CD14-positive monocyte (primary cell): ENCODE data around the gene TRIOBP. TPM values are rescaled to one million over a fixed set of nuclear protein-coding genes. Genes with fewer than 3 reads are reported as not detected.

Experiments used
- DNase-seq, 3 donors: peaks; one replicate each; pipeline ENCODE4 v3.0.0-alpha.2; 2011 to 2022
- H2AFZ ChIP-seq: 2 replicates; pipeline ENCODE4 v1.6.0; 2012; ENCODE audit warnings: mild to moderate bottlenecking, low read depth, low read length, inconsistent platforms; ENCODE audit not compliant: insufficient read depth, poor library complexity, severe bottlenecking
- H3K27ac ChIP-seq, 2 donors: 1 replicate in 1 of 2; 2 replicates in 1 of 2; pipeline ENCODE4 v1.5.1; 2012 to 2013; ENCODE audit warnings: low read length in 2 of 2, control low read depth in 1 of 2, inconsistent platforms in 1 of 2, low read depth in 1 of 2, mild to moderate bottlenecking in 1 of 2
- H3K27me3 ChIP-seq, 2 donors: one replicate each; pipeline versions ENCODE4 v1.6.0 to v1.6.1; 2011 to 2013; ENCODE audit warnings: low read length in 2 of 2; ENCODE audit not compliant: control insufficient read depth in 2 of 2, insufficient read depth in 2 of 2
- H3K36me3 ChIP-seq, 2 donors: replicated peaks in 1 of 2; 1 replicate in 1 of 2; 2 replicates in 1 of 2; pipeline versions ENCODE4 v1.5.1 to v1.6.1; 2012 to 2013; ENCODE audit warnings: low read length in 2 of 2, control low read depth in 1 of 2, inconsistent platforms in 1 of 2, mild to moderate bottlenecking in 1 of 2; ENCODE audit not compliant: insufficient read depth in 2 of 2, control insufficient read depth in 1 of 2
- H3K4me1 ChIP-seq, 2 donors: 1 replicate in 1 of 2; 2 replicates in 1 of 2; pipeline versions ENCODE4 v1.5.1 to v1.6.1; 2012 to 2013; ENCODE audit warnings: low read length in 2 of 2, control low read depth in 1 of 2, inconsistent platforms in 1 of 2, mild to moderate bottlenecking in 1 of 2, moderate library complexity in 1 of 2; ENCODE audit not compliant: insufficient read depth in 2 of 2, control insufficient read depth in 1 of 2
- H3K4me2 ChIP-seq: replicated peaks from 2 replicates; pipeline ENCODE3; 2012; ENCODE audit warnings: low read length, moderate library complexity, mild to moderate bottlenecking; ENCODE audit not compliant: poor library complexity, severe bottlenecking; ENCODE audit errors: extremely low read depth
- H3K4me3 ChIP-seq, 3 experiments: fragments of 200-600 bp in 1 of 3; sonication (generic) in 1 of 3; replicated peaks in 1 of 3; 1 replicate in 2 of 3; 2 replicates in 1 of 3; pipeline ENCODE4 v1.5.1; 2011 to 2013; ENCODE audit warnings: low read length in 3 of 3, mild to moderate bottlenecking in 3 of 3, control low read depth in 2 of 3, low read depth in 2 of 3, inconsistent platforms in 1 of 3, moderate library complexity in 1 of 3
- H3K79me2 ChIP-seq: 2 replicates; pipeline ENCODE4 v1.6.0; 2012; ENCODE audit warnings: mild to moderate bottlenecking, control low read depth, inconsistent platforms, low read length, moderate library complexity; ENCODE audit not compliant: insufficient read depth
- H3K9ac ChIP-seq: 2 replicates; pipeline ENCODE4 v1.6.0; 2017; ENCODE audit warnings: low read length, mild to moderate bottlenecking; ENCODE audit not compliant: insufficient read depth, poor library complexity, severe bottlenecking
- H3K9me3 ChIP-seq, 2 donors: replicated peaks in 1 of 2; 1 replicate in 1 of 2; 2 replicates in 1 of 2; pipeline versions ENCODE4 v1.5.1 to v1.6.1; 2012 to 2013; ENCODE audit warnings: low read length in 2 of 2, control low read depth in 1 of 2; ENCODE audit not compliant: control insufficient read depth in 1 of 2, insufficient read depth in 1 of 2
- H4K20me1 ChIP-seq: 2 replicates; pipeline ENCODE4 v1.6.0; 2012; ENCODE audit warnings: mild to moderate bottlenecking, low read length, control low read depth, moderate library complexity; ENCODE audit not compliant: insufficient read depth
- H3K27ac Mint-ChIP-seq, 7 donors: one replicate each; pipeline ENCODE4 v1.8.0; 2020; ENCODE audit warnings: mild to moderate bottlenecking in 7 of 7, mixed read lengths in 7 of 7, moderate library complexity in 6 of 7, inconsistent platforms in 2 of 7
- H3K27me3 Mint-ChIP-seq, 3 donors: one replicate each; pipeline ENCODE4 v1.8.0; 2021 to 2022; ENCODE audit warnings: low read depth in 3 of 3, mild to moderate bottlenecking in 3 of 3, mixed read lengths in 3 of 3, moderate library complexity in 3 of 3, inconsistent platforms in 1 of 3
- H3K36me3 Mint-ChIP-seq, 2 donors: one replicate each; pipeline ENCODE4 v1.8.0; 2020; ENCODE audit warnings: mixed read lengths in 2 of 2, inconsistent platforms in 1 of 2, mild to moderate bottlenecking in 1 of 2
- H3K4me1 Mint-ChIP-seq: one replicate; pipeline ENCODE4 v1.8.0; 2020; ENCODE audit warnings: mild to moderate bottlenecking, mixed read lengths
- H3K4me3 Mint-ChIP-seq, 2 donors: one replicate each; pipeline ENCODE4 v1.8.0; 2020; ENCODE audit warnings: mild to moderate bottlenecking in 2 of 2, mixed read lengths in 2 of 2, moderate library complexity in 1 of 2
- H3K9me3 Mint-ChIP-seq, 7 donors: one replicate each; pipeline ENCODE4 v1.8.0; 2020 to 2022; ENCODE audit warnings: mixed read lengths in 7 of 7, mild to moderate bottlenecking in 6 of 7, moderate library complexity in 6 of 7, inconsistent platforms in 2 of 7
- CTCF ChIP-seq: fragments of 200-600 bp; IDR thresholded peaks from one replicate; pipeline ENCODE4 v1.8.0; 2022; ENCODE audit warnings: antibody characterized with exemption, mild to moderate bottlenecking
- WGBS: methylation state at CpG from one replicate; pipeline ENCODE4 v1.1.5; 2013; ENCODE audit warnings: missing lambda C conversion rate; ENCODE audit not compliant: insufficient coverage; 5-methylcytosine and 5-hydroxymethylcytosine counted together
- intact Hi-C, 2 donors: fragments of 100-400 bp; cut with micrococcal nuclease; formaldehyde crosslinking; loops; one replicate each; pipeline versions ENCODE4 v1.15.0 to v1.15.1; 2023
- polyA plus RNA-seq, 3 donors: library from polyadenylated mRNA; depleted of rRNA in 1 of 3; unstranded in 2 of 3; stranded (reverse) in 1 of 3; fragments of 300-500 nt in 2 of 3; fragments of >200 nt in 1 of 3; fragmentation: Illumina TruSeq in 2 of 3; gene quantifications; 1 replicate in 2 of 3; 2 replicates in 1 of 3; pipeline ENCODE4 v1.2.3, GENCODE V29; 2012 to 2021

Gene TRIOBP
- polyA plus RNA-seq, 3 donors = 43.0 to 46.6 (median 44.7) TPM

- Histone ChIP-seq H3K27ac (peak within 1 kb of the TSS; percentile 85 to 86), H4K20me1 (peaks cover 25% of the 10 kb centered on the region), H3K9ac (peak within 1 kb of the TSS; percentile 89), H3K36me3 (peaks cover 28 to 33% of the 10 kb centered on the region in 2 donors), H2AFZ (peak within 1 kb of the TSS; percentile 89), H3K4me2 (peak within 1 kb of the TSS; percentile 94), H3K79me2 (peaks cover 32% of the 10 kb centered on the region), H3K4me3 (peak within 1 kb of the TSS; percentile 70 to 100 (median 95)), H3K9me3 (no peaks in the 10 kb centered on the region), H3K4me1 (peaks cover 29 to 31% of the 10 kb centered on the region in 2 donors), H3K27me3 (no peaks in the 10 kb centered on the region)
- Mint-ChIP-seq H3K4me1 (peaks cover 30% of the 10 kb centered on the region), H3K9me3 (no peaks in the 10 kb centered on the region), H3K36me3 (peaks cover 32 to 39% of the 10 kb centered on the region in 2 donors), H3K27ac (peak within 1 kb of the TSS; percentile 89 to 98 (median 93)), H3K4me3 (peak within 1 kb of the TSS; percentile 99), H3K27me3 (no peaks in the 10 kb centered on the region)
- DNase-seq = peak; percentile 81 to 84 (median 82)
- TF ChIP-seq CTCF = no peak
- WGBS = 1% methylated on average over 60 of the region's 62 CpGs
- intact Hi-C loops = loop anchor here in 1 of 2 donors (10.0 kb wide), 1 partner anchor 119 kb away; the partner anchor contains the start of gene GCAT
Observed at GRCh38 chr22:37686002-37686982, 10.6 kb upstream of the TRIOBP start, which contains the start of gene NOL12. Gene NOL12, plus strand, starts transcription at chr22:37686343. Its CDS starts 50 bp downstream, at chr22:37686393.

GRCh38 chr22:37690407-37690806 is 6.4 kb upstream of the TRIOBP start:
- Histone ChIP-seq H3K4me3 (no peak overlapping the region), H3K9ac (no peak overlapping the region), H3K9me3 (no peaks in the 10 kb centered on the region), H3K36me3 (peaks cover 57 to 74% of the 10 kb centered on the region in 2 donors), H3K27me3 (no peaks in the 10 kb centered on the region), H3K4me1 (peaks cover 17 to 24% of the 10 kb centered on the region in 2 donors), H4K20me1 (peaks cover 23% of the 10 kb centered on the region), H3K27ac (no peak overlapping the region), H2AFZ (no peak overlapping the region), H3K79me2 (peaks cover 32% of the 10 kb centered on the region), H3K4me2 (no peak overlapping the region)
- WGBS = 80% methylated on average over 1 of the region's 7 CpGs
- no peak for DNase-seq
- H3K4me3 Mint-ChIP-seq = no peak overlapping the region
- H3K4me1 Mint-ChIP-seq = peaks cover 23% of the 10 kb centered on the region
- H3K27ac Mint-ChIP-seq = peak overlapping the region in 1 of 7 donors; percentile 76
- peaks cover 0 to 2% (median 0%) of the 10 kb centered on the region in 3 donors for H3K27me3 Mint-ChIP-seq
- no peak for TF ChIP-seq CTCF
- H3K9me3 Mint-ChIP-seq = no peaks in the 10 kb centered on the region
- peaks cover 60 to 79% of the 10 kb centered on the region in 2 donors for H3K36me3 Mint-ChIP-seq
- intact Hi-C loops = no loop called here
